HEK293T (cell line): ENCODE measurements around the gene STK17B.

Experiments
- ELF4 ChIP-seq: fragments of 450-650 bp; IDR thresholded peaks from 2 replicates; pipeline ENCODE4 v1.6.1; 2017; ENCODE audit warnings: antibody characterized with exemption
- FOXA1 ChIP-seq: fragments of 450-650 bp; IDR thresholded peaks from 2 replicates; pipeline ENCODE4 v1.6.1; 2016; ENCODE audit warnings: mild to moderate bottlenecking
- TARDBP ChIP-seq: fragments of 450-650 bp; IDR thresholded peaks from 2 replicates; pipeline ENCODE4 v1.6.1; 2016
- ZNF384 ChIP-seq: fragments of 450-650 bp; IDR thresholded peaks from 2 replicates; pipeline ENCODE4 v1.6.1; 2016

GRCh38 chr2:196145256-196145655, 26.1 kb downstream of the STK17B start:
- TF ChIP-seq TARDBP (no peak), FOXA1 (no peak), ELF4 (no peak), ZNF384 (no peak)
